Motor neuron (in vitro differentiated cells): ENCODE results near the gene PPP2R2C. TPM values are rescaled to one million over a fixed set of nuclear protein-coding genes. Genes with fewer than 3 reads are reported as not detected.

Source experiments
- ATAC-seq, 8 experiments: fragments of 200-7000 bp; cut with Tn5 transposase; replicated peaks in 6 of 8; 2 replicates each; pipeline ENCODE4 v1.8.0; 2021; ENCODE audit warnings: mild to moderate bottlenecking in 8 of 8, moderate library complexity in 8 of 8
- H3K27ac ChIP-seq, 2 donors: fragments of 250-450 bp; sonication (Bioruptor Pico); 2 replicates each; pipeline ENCODE4 v1.9.0; 2021; ENCODE audit warnings: antibody characterized with exemption in 2 of 2, mild to moderate bottlenecking in 2 of 2, moderate library complexity in 1 of 2
- H3K4me1 ChIP-seq, 2 donors: fragments of 250-450 bp; sonication (Bioruptor Pico); replicated peaks in 1 of 2; 2 replicates each; pipeline ENCODE4 v1.6.1; 2021; ENCODE audit warnings: antibody characterized with exemption in 2 of 2, mild to moderate bottlenecking in 2 of 2, moderate library complexity in 1 of 2
- H3K4me3 ChIP-seq, 5 donors: fragments of 250-450 bp; sonication (Bioruptor Pico); 2 replicates each; pipeline ENCODE4 v1.9.0; 2021; ENCODE audit warnings: antibody characterized with exemption in 5 of 5, mild to moderate bottlenecking in 5 of 5, moderate library complexity in 4 of 5
- WGBS, 10 experiments: fragments of 450-650 bp; shearing (Covaris generic); methylation state at CpG; one replicate each; pipeline ENCODE4 v1.0.0; 2022; 5-methylcytosine and 5-hydroxymethylcytosine counted together
- in situ Hi-C, 9 experiments: fragments of 400-800 bp; cut with MboI; loops; one replicate each; pipeline ENCODE4 v1.15.0; 2021; ENCODE audit warnings: low sequenced_read_pairs in 9 of 9, low pct_unique_long_range_greater_than_20kb in 2 of 9; ENCODE audit not compliant: unreplicated experiment in 9 of 9
- total RNA-seq, 8 experiments: library from RNA; unstranded; fragments of 300-600 nt; gene quantifications; 2 replicates each; pipeline versions ENCODE4 v1.2.3 to v1.2.4, GENCODE V29; 2022

Gene PPP2R2C
- total RNA-seq, 8 experiments from 2014 or later, result 0.24 to 32.4 (median 4.9) TPM

DNA sequence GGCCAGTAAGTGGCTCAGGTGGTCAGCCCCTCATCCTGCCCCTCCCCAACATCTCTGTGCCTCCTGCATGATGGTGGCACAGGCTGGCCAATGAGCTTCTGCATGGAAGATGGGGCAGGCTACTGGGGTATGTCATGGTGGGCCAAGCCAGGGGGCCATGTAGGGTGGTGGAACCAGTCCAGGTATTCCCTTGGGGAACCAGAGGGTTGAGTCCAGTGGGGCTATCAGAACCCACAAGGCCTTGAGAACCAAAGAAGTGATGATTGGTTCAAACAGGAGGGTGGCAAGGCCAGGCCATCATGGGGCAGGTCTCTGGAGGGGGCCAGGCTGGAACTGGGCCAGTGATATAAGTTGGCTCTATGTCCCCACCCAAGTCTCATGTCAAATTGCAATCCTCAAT, 18.8 kb upstream of the PPP2R2C start:
- Histone ChIP-seq H3K4me3 (no peak overlapping the region), H3K27ac (no peak overlapping the region), H3K4me1 (peaks cover 28 to 35% of the 10 kb centered on the region in 2 donors)
- no peak for ATAC-seq
- in situ Hi-C loops, result no loop called here

DNA sequence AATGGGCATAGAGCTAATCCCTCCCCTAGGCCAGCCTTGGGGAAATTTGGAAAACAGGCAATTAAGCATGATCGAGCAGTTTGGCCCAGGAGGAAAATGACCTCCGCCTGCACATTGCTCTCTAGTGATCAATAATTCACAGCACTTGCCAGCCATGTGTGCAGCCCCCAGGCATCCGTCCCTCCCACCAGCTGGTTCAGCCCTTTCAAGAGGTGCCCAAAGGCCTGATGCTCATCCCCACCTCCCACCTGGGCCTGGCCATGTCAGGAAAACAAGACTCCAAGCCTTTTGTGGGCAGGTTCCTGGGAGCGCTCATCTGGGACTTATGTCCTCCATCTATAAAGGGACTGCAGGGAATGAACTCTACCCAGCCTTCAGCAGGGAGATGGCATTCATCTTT, 17.5 kb upstream of the PPP2R2C start:
- peaks cover 28 to 30% of the 10 kb centered on the region in 2 donors for H3K4me1 ChIP-seq
- ATAC-seq, result no peak
- in situ Hi-C loops, result no loop called here

DNA sequence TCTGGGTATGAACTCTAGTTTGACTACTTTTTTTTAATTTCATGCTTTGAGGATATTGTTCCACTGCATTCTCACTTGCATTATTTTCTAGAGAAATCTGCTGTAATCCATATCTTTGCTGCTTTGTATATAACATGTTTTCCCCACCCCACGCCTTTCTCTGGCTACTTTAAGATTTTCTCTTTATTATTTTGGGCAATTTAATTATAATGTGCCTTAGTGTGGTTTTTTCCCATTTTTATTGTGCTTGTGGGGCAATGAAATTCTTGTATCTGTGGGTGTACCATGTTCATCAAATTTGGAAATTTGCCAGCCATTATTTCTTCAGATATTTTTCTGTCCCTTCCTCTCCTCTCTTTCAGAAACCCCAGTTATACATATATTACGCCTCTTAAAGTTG, 15.1 kb upstream of the PPP2R2C start:
- ATAC-seq, result no peak
- Histone ChIP-seq H3K4me1 (peaks cover 3 to 8% of the 10 kb centered on the region in 2 donors), H3K4me3 (no peak overlapping the region), H3K27ac (no peak overlapping the region)
- in situ Hi-C loops, result no loop called here
- WGBS, 10 experiments, result 7 to 86% (median 41%) methylated on average over 1 to 2 of the region's 2 CpGs

More for the DNA sequence above, 17.5 kb upstream of the PPP2R2C start:
- Histone ChIP-seq H3K27ac (no peak overlapping the region), H3K4me3 (no peak overlapping the region)
- 0 to 57% (median 20%) methylated on average over 1 of the region's 4 CpGs; no CpG with 5 or more reads in 6 of the 10 experiments for WGBS, 10 experiments

DNA sequence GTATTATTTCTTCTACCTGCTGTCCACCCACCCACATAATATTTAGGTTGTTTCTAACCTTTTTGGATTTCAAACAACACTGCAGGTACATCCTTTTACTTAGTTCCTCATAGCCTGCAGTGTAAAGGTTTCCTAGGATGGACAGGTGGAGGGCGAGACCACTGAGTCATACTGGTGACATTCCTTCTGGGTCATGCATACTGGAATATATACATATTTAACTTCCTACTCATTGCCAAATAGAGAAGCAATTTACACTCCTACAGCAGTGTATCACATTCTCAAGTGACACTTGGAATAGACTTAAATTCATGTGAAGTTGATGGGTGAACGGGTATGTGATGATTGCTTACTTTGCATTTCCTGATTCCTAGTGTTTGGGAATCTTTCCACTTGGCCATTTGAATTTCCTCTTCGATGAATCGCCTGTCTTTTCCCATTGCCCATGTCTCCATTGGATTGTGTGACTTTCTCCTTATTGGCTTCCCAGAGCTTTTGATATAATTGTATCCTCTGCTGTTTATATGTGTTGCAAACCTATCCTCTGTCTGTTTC, 8.2 kb upstream of the PPP2R2C start:
- in situ Hi-C loops, result no loop called here
- H3K4me1 ChIP-seq, result peaks cover 13 to 17% of the 10 kb centered on the region in 2 donors
- ATAC-seq, result peak in 3 of 8 experiments; percentile 95 to 98 (median 97)
- H3K27ac ChIP-seq, result no peak overlapping the region
- 4 to 94% (median 17%) methylated on average over 1 to 4 of the region's 4 CpGs; no CpG with 5 or more reads in 1 of the 10 experiments for WGBS, 10 experiments
- H3K4me3 ChIP-seq, result no peak overlapping the region

DNA sequence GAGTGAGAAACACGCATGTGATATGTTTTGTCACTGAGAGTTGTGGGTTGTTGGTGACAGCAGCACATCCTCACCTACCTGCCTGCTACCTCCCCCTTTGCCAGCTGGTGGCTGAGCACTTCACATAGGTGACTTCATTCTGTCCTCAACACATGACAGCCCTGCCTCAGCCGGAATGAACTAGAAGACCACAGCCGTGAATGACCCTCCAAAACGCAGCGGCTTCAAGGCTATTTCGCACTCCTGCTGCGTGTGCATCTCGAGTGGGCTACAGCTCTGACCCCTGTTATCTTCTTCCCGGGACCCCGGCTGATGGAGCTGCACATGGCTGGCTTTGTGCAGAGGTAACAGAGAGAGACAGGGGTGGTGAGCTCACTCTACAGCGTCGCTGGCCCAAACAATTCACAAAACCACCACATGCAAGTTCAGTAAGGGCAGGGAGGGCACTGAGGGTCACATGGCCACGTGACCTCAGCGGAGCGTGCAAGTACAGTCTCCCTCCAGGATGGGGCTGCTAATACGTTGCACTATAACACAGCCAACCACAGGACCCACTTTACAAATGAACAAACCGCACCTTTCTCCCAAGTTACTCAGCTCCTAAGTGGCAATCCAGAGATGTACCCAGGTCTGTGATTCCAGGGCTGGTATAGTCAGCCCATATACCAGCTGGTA, 6.3 kb upstream of the PPP2R2C start:
- in situ Hi-C loops, result no loop called here
- Histone ChIP-seq H3K4me3 (no peak overlapping the region), H3K4me1 (peaks cover 13 to 17% of the 10 kb centered on the region in 2 donors), H3K27ac (no peak overlapping the region)
- peak in 5 of 8 experiments; percentile 79 to 89 (median 84) for ATAC-seq
- WGBS, 10 experiments, result 50 to 94% (median 75%) methylated on average over 2 to 13 of the region's 17 CpGs; no CpG with 5 or more reads in 2 of the 10 experiments

DNA sequence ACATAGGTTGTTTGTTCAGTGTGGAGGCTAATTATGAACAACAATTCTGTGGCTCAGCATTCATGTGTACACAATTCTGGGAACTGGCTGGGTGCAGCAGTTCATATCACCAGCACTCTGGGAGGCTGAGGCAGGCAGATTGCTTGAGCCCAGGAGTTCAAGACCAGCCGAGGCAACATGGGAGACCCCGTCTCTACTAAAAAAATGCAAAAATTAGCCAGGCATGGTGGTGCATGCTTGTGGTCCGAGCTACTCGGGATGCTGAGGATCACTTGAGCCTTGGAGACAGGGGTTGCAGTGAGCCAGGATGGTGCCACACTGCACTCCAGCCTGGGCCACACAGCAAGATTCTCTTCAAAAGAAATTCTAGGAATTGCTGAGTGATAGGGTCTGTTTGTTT, 4.5 kb upstream of the PPP2R2C start:
- in situ Hi-C loops, result no loop called here

DNA sequence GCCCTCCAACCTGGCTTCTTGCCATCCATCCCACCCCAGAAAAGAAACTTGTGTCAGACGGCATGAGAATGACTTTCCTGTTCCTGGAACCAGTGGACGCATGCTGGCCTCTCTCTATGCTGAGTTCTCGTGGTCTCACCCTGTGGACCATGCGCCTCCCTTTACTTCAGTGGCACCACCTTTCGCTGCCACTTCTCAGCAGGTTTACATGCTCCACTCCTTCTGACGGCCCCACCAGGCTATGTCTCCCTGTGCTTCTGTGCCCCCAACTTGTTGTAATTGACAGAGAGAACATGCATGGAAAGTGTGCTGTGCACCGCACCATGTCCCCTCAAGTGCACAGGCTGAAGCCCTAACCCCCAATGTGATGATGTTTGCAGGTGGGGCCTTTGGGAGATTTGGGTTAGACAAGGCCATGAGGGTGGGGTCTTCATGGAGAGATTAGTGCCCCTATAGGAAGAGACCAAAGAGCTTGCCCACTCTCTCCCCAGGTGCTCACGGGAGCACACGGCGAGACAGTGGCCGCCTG, 3.1 kb upstream of the PPP2R2C start:
- Histone ChIP-seq H3K4me1 (peaks cover 21 to 22% of the 10 kb centered on the region in 2 donors), H3K27ac (no peak overlapping the region), H3K4me3 (no peak overlapping the region)
- 70 to 100% (median 86%) methylated on average over 1 to 6 of the region's 11 CpGs; no CpG with 5 or more reads in 2 of the 10 experiments for WGBS, 10 experiments
- no peak for ATAC-seq
- in situ Hi-C loops, result no loop called here

More for the DNA sequence above, 4.5 kb upstream of the PPP2R2C start:
- no peak overlapping the region for H3K4me3 ChIP-seq
- ATAC-seq, result no peak
- 19 to 87% (median 86%) methylated on average over 2 to 4 of the region's 4 CpGs; no CpG with 5 or more reads in 7 of the 10 experiments for WGBS, 10 experiments
- H3K4me1 ChIP-seq, result peaks cover 18 to 22% of the 10 kb centered on the region in 2 donors
- H3K27ac ChIP-seq, result no peak overlapping the region

DNA sequence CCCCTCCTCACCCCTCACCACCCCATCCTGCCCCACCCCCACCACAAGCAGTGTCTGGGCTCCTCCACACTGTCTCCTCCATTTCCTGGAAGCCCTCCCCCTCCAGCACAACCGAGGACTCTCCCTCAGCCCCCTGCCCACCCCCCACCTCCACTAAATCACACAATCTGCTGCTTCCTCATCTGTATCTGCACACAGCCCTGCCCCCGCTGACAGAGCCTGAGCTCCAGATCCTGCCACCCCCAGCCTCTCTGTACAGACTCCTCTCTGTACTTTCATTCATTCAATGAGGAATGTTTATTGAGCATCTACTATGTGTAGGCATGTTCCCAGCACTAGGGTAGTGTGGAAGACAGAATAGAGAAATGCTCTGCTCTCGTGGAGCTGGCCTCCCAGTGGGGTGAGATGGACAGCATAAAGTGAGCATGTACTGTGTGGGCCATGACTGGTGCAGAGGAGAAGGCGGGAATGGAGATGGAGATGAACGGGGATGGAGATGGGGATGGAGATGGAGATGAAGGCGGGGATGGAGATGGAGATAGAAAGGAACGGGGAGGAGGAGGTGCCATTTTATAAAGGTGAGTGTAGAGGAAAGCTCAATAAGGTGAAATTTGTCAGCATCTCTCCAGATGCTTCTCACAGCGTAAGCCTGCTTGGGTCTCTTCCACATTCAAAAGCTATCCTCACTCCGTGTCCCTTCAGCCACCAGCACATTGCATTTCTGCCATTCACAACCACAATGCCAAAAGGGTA, 2.5 kb upstream of the PPP2R2C start:
- Histone ChIP-seq H3K27ac (no peak overlapping the region), H3K4me3 (no peak overlapping the region), H3K4me1 (peaks cover 21 to 27% of the 10 kb centered on the region in 2 donors)
- WGBS, 10 experiments, result 49 to 74% (median 69%) methylated on average over 2 to 7 of the region's 9 CpGs; no CpG with 5 or more reads in 2 of the 10 experiments
- in situ Hi-C loops, result no loop called here
- ATAC-seq, result no peak

DNA sequence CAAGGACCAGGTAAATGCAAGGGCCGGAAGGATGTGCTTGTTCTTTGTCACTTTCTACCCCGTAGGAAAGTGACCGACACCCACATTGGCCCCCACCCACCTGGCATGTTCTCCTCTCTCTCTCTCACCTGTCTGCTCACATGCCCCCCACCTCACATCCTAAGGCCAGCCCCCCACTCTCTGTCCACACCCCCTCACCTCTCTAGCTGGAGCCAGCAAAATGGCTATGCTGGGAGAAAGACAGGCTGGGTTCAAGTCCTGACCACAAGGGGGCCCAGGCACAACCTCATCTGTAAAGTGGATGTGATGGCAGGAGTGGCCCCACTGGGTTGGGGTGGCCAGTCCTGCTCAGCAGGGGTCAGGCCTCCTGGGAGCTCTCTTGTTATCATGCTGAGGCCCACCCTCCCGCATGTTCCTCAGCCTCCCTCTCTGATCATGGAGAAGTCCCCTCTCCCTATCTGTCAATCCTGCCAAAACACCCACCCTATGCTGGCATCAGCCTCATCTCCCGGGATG, 1.7 kb upstream of the PPP2R2C start:
- peaks cover 20 to 26% of the 10 kb centered on the region in 2 donors for H3K4me1 ChIP-seq
- ATAC-seq, result no peak
- in situ Hi-C loops, result no loop called here
- H3K4me3 ChIP-seq, result no peak overlapping the region
- no peak overlapping the region for H3K27ac ChIP-seq
- 60% methylated on average over 1 of the region's 5 CpGs; no CpG with 5 or more reads in 9 of the 10 experiments for WGBS, 10 experiments

DNA sequence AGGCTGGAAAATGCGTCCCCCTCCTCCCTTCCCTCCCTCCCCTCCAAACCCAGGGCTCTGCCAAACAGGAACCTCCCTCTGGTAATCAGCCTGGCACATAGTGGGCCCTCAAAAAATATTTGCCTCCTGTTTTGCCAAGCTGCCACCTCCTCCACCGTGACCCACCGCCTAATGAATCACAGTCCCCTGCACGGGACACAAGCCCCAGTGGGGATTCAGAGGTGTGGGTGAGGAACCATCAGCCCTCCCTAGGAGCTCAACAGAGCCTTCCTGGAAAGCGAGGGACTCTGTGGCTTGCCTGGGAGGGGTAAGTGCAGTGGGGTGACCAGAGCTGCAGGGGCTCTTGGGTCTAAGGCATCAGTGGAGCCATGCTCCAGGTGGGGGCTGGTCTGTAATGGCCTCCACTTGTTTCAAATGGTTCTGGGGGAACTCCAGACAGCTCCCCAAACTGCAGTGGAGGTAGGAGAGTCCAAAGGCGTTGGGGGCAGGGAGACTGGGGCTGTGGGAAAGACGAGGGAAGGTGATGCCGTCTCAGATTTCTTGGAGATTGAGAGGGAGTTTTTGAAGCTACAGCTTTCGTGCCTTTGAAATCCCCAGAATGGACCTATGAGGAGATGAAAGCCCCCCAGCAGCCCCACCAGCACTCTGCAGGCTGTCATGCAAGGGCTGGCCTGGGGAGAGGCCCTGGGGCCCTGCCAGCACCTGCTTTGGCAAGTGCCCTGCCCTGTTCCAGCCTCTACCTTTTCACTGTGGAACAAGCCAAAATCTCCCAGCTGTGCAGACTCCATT, 1.0 kb upstream of the PPP2R2C start:
- no peak for ATAC-seq

DNA sequence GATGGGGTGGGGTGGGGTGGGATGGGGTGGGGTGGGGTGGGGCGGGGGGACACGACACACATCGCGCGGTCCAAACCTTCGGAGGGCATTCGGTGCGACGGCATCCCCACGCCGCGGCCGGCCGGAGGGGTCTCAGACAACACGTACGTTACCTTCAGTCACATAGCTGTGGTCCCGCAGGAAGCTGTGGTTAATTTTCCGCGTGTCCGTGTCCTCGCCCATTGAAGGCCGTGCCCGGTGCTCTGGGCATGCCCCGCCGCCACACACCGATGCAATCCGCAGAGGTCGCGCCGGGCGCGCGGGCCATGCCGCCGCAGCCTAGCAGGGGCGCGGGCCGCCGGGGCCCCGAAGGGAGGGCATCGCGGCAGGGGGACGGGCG, 417 bp downstream of the PPP2R2C start:
- WGBS, 10 experiments, result 0% methylated on average over 7 of the region's 44 CpGs; no CpG with 5 or more reads in 9 of the 10 experiments
- in situ Hi-C loops, result no loop called here
- H3K27ac ChIP-seq, result peak overlapping the region in 1 of 2 donors; percentile 49
- peak in 6 of 8 experiments; percentile 5 to 40 (median 38) for ATAC-seq
- H3K4me1 ChIP-seq, result peaks cover 7 to 10% of the 10 kb centered on the region in 2 donors
- peak overlapping the region; percentile 41 to 59 (median 51) for H3K4me3 ChIP-seq

More for the DNA sequence above, 1.0 kb upstream of the PPP2R2C start:
- 48 to 100% (median 55%) methylated on average over 1 to 6 of the region's 9 CpGs; no CpG with 5 or more reads in 7 of the 10 experiments for WGBS, 10 experiments
- in situ Hi-C loops, result no loop called here
- Histone ChIP-seq H3K4me1 (peaks cover 14 to 20% of the 10 kb centered on the region in 2 donors), H3K4me3 (no peak overlapping the region), H3K27ac (no peak overlapping the region)

DNA sequence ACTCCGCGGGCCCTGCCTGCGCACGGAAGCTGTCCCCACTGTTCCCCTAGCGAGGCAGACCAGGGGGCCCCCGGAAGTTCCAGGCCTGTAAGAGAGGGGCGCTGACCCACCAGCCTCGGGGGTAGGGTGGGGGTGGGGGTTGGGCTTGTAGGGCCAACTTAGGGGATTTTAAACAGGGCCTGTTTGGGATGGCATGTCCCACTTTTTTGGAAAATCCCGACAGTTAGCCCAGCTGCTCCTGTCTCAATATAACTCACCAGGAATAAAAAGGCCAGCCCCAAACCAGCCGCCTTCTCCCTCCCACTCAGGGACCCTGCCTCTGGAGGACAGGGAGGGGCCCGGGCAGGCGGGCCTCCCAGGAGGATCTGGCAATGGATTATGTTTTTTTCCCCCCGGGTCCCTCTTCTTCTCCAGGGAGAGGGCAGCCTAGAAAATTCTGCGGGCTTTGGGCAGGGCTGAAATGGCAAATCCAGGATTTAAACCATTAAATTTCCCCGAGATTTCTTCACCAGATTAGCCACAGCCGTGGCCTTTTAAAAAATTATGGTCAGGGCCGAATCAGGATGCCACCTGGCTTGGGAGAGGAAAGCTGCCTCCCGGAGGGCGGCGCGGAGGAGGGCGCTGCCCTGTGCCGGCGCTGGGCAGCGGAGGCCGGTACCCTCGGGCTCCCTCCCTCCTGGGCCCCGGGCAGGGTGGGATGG, 957 bp downstream of the PPP2R2C start:
- Histone ChIP-seq H3K27ac (peak overlapping the region in 1 of 2 donors; percentile 61), H3K4me3 (peak overlapping the region; percentile 41 to 59 (median 51)), H3K4me1 (peaks cover 7 to 10% of the 10 kb centered on the region in 2 donors)
- in situ Hi-C loops, result no loop called here
- WGBS, 10 experiments, result 0 to 20% (median 5%) methylated on average over 1 to 13 of the region's 28 CpGs; no CpG with 5 or more reads in 5 of the 10 experiments
- peak in 5 of 8 experiments; percentile 31 to 52 (median 46) for ATAC-seq
